ENCODE data around the gene CCDC107. TPM values are rescaled to one million over a fixed set of nuclear protein-coding genes. Genes with fewer than 3 reads are reported as not detected.

CCDC107 gene
- total and polyA plus RNA-seq, 2 of the 13 experiments (the other 11 are each of a cell fraction or from before 2014, with no cell fraction given): 7.1 to 15.2 TPM

- peak; percentile 86 for TF ChIP-seq ZBTB38 (CRISPR knock-in tag; IDR thresholded peaks at IDR 0.05)
- TF ChIP-seq SP5 (CRISPR knock-in tag; IDR thresholded peaks at IDR 0.05; ENCODE audit: borderline replicate concordance, low read depth): 0 out of 2 replicates have a peak, but pooled peaks have one; percentile 43
- TF ChIP-seq ZNF205 (CRISPR knock-in tag; IDR thresholded peaks at IDR 0.05): 0 out of 2 replicates have a peak, but pooled peaks have one; percentile 20
- no peak for TF ChIP-seq MTERF4 (CRISPR knock-in tag; IDR thresholded peaks at IDR 0.05)
- TF ChIP-seq RBFOX2 (IDR thresholded peaks at IDR 0.05; ENCODE audit: low read depth, low read length): no peak
- no peak for TF ChIP-seq ZNF350 (CRISPR knock-in tag; IDR thresholded peaks at IDR 0.05; ENCODE audit: borderline replicate concordance, low read depth)
- no peak for TF ChIP-seq FIP1L1 (IDR thresholded peaks at IDR 0.05; ENCODE audit: borderline replicate concordance, insufficient read depth, low read depth, low read length)
- no peak for TF ChIP-seq PAXIP1 (CRISPR knock-in tag; conservative IDR thresholded peaks at IDR 0.05)
- peak; percentile 6; the same call in 1 of the 2 replicates for TF ChIP-seq ZFX (CRISPR knock-in tag; IDR thresholded peaks at IDR 0.05; ENCODE audit: low read depth)
- TF ChIP-seq ZIK1 (CRISPR knock-in tag; IDR thresholded peaks at IDR 0.05; ENCODE audit: borderline replicate concordance, low read depth): peak; percentile 26; the same call in 1 of the 2 replicates
- TF ChIP-seq TEAD3 (CRISPR knock-in tag; optimal IDR thresholded peaks at IDR 0.05; ENCODE audit: borderline replicate concordance): peak; percentile 14
- peak; percentile 53 for TF ChIP-seq ZBTB33 (CRISPR knock-in tag; IDR thresholded peaks at IDR 0.05)
- peaks cover 5 to 6% of the 10 kb centered on the region in 2 experiments; a peak in 3 of 5 replicates for H3K36me3 ChIP-seq (replicated peaks in 1 of 2; ENCODE audit: control insufficient read depth in 1 of 2, insufficient read depth in 2 of 2, low read length in 2 of 2)
- no peak for FAIRE-seq
- WGBS (ENCODE audit: low lambda C conversion rate): 60% methylated on average over 14 of the region's 17 CpGs
- POLR2A ChIA-PET: interaction anchor here (1.6 to 6.3 kb wide), 6 partner anchors 9 to 158 kb away, joined by 3 to 68 read pairs (median 36); partner anchors contain the start of genes CREB3, HINT2, TLN1 and TPM2
- no peak for ATAC-seq
- no peak overlapping the region for H2AFZ ChIP-seq (ENCODE audit: low read length)
- H3K79me2 ChIP-seq (ENCODE audit: insufficient read depth, low read length): peaks cover 6% of the 10 kb centered on the region
- no peak overlapping the region for H3K27ac ChIP-seq (ENCODE audit: extremely low read length, insufficient read depth, low read length)
- peak overlapping the region; percentile 78; the same call in 1 of the 2 replicates for H3K4me2 ChIP-seq (ENCODE audit: low read depth, low read length)
- in situ Hi-C loops (cut with HindIII; ENCODE audit: extremely low pct_ligation_motif_present, low pct_unique_long_range_greater_than_20kb): loop anchor here (10.0 kb wide), 1 partner anchor 542 kb away; the partner anchor contains the start of gene ATOSB
- peaks cover 71% of the 10 kb centered on the region for H3K4me1 ChIP-seq (ENCODE audit: insufficient read depth, low read length)
- H3K9me3 ChIP-seq (ENCODE audit: low read length): no peaks in the 10 kb centered on the region
- CTCF ChIA-PET (ENCODE audit: low intra/inter-chr PET ratio, low total read pairs): no interaction called here
- no TSS peak for BruUV-seq (replicated peaks)
- no peak for DNase-seq (ENCODE audit: low spot score)
- intact Hi-C loops (cut with micrococcal nuclease; ENCODE audit: unreplicated experiment): no loop called here
- no peak overlapping the region for H3K9ac ChIP-seq (ENCODE audit: insufficient read depth, low read depth, low read length)
- H4K20me1 ChIP-seq (ENCODE audit: insufficient read depth, low read length): no peaks in the 10 kb centered on the region
- no peak overlapping the region for H3K4me3 ChIP-seq (replicated peaks in 1 of 3; ENCODE audit: insufficient read depth in 1 of 3, low read depth in 2 of 3, low read length in 3 of 3)
- H3K27me3 ChIP-seq (ENCODE audit: control insufficient read depth in 1 of 2, insufficient read depth in 2 of 2, low read length in 2 of 2): no peaks in the 10 kb centered on the region; a peak in 2 of 5 replicates
Observed at GRCh38 chr9:35656348-35656747, 1.7 kb upstream of the CCDC107 start.
